Skeletal muscle tissue (tissue), 4 donors: ENCODE measurements around the gene GBF1. TPM values are rescaled to one million over a fixed set of nuclear protein-coding genes. Genes with fewer than 3 reads are reported as not detected.

Experiments used
- H3K27ac ChIP-seq: one replicate; pipeline ENCODE4 v1.7.0; 2013; ENCODE audit warnings: mild to moderate bottlenecking, low read depth, low read length, inconsistent platforms
- H3K27me3 ChIP-seq, 3 donors: one replicate each; pipeline ENCODE4 v1.7.0; 2013; ENCODE audit warnings: low read length in 3 of 3; ENCODE audit not compliant: control insufficient read depth in 3 of 3, insufficient read depth in 3 of 3
- H3K36me3 ChIP-seq, 3 donors: one replicate each; pipeline ENCODE4 v1.7.0; 2013; ENCODE audit warnings: low read length in 3 of 3; ENCODE audit not compliant: control insufficient read depth in 3 of 3, insufficient read depth in 3 of 3
- H3K4me1 ChIP-seq, 3 donors: one replicate each; pipeline ENCODE4 v1.7.0; 2013; ENCODE audit warnings: low read length in 3 of 3, mild to moderate bottlenecking in 3 of 3; ENCODE audit not compliant: control insufficient read depth in 3 of 3, insufficient read depth in 3 of 3
- H3K4me3 ChIP-seq, 3 donors: one replicate each; pipeline ENCODE4 v1.7.0; 2013; ENCODE audit warnings: low read length in 3 of 3
- H3K9ac ChIP-seq, 3 donors: one replicate each; pipeline ENCODE4 v1.7.0; 2013; ENCODE audit warnings: low read length in 3 of 3, mild to moderate bottlenecking in 3 of 3, moderate library complexity in 2 of 3, low read depth in 1 of 3
- H3K9me3 ChIP-seq, 3 donors: one replicate each; pipeline ENCODE4 v1.7.0; 2013; ENCODE audit warnings: low read length in 3 of 3; ENCODE audit not compliant: control insufficient read depth in 3 of 3
- total RNA-seq: library from RNA; depleted of rRNA; stranded (reverse); fragments of >200 nt; gene quantifications from one replicate; pipeline ENCODE4 v1.2.3, GENCODE V29; 2014
- donor health status: Osteomylitis.

Gene GBF1
- total RNA-seq, 1 donor from 2014 or later = 17.7 TPM

GRCh38 chr10:102431452-102432124 lies 186.3 kb downstream of the GBF1 start:
- peak overlapping the region; percentile 93 to 96 (median 93) for H3K9ac ChIP-seq
- H3K36me3 ChIP-seq = peaks cover 3% of the 10 kb centered on the region in 3 donors
- H3K4me3 ChIP-seq = peak overlapping the region; percentile 96 to 99 (median 98)
- peak overlapping the region; percentile 74 for H3K27ac ChIP-seq
- peaks cover 6 to 20% (median 11%) of the 10 kb centered on the region in 3 donors for H3K27me3 ChIP-seq
- no peaks in the 10 kb centered on the region for H3K9me3 ChIP-seq
- peaks cover 12 to 21% (median 20%) of the 10 kb centered on the region in 3 donors for H3K4me1 ChIP-seq

Other genes starting within 250 kb of the GBF1 start
- gene ARMH3, start 189.4 kb upstream of the GBF1 start, total RNA-seq = 13.0 TPM
- gene HPS6, start 180.2 kb upstream of the GBF1 start, total RNA-seq = 16.7 TPM
- 29.2 TPM for gene LDB1, start 125.2 kb upstream of the GBF1 start, total RNA-seq
- 7.3 TPM for gene PPRC1, start 112.5 kb upstream of the GBF1 start, total RNA-seq
- gene NOLC1, start 93.1 kb upstream of the GBF1 start, total RNA-seq = 26.6 TPM
- not detected for gene ELOVL3, start 19.2 kb upstream of the GBF1 start, total RNA-seq
- 4.2 TPM for gene PITX3, start 4.0 kb upstream of the GBF1 start, total RNA-seq
- gene NFKB2, start 150.2 kb downstream of the GBF1 start, total RNA-seq = 11.0 TPM
- 3.7 TPM for gene PSD, start 173.3 kb downstream of the GBF1 start, total RNA-seq
- gene FBXL15, start 175.3 kb downstream of the GBF1 start, total RNA-seq = 3.1 TPM
- 31.3 TPM for gene CUEDC2, start 187.0 kb downstream of the GBF1 start, total RNA-seq
- not detected for gene C10orf95, start 206.0 kb downstream of the GBF1 start, total RNA-seq